GM19043 (cell line): ENCODE measurements around the gene PROZ.

Source experiments
- ATAC-seq: cut with Tn5 transposase; IDR thresholded peaks from one replicate; pipeline ENCODE4 v1.9.1; 2021; ENCODE audit warnings: low read depth; ENCODE audit not compliant: unreplicated experiment

The PROZ gene

DNA sequence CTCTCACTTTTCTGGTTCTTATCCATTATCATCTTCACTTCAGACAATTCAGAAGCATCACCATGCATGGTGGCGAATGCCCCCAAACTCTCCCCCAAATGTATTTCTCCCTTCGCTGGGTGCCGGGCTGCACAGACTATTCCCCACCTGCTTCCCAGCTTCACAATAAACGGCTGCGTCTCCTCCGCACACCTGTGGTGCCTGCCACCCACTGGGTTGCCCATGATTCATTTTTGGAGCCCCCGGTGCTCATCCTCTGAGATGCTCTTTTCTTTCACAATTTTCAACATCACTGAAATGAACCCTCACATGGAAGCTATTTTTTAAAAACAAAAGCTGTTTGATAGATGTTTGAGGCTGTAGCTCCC, 38.6 kb upstream of the PROZ start:
- ATAC-seq = no peak

DNA sequence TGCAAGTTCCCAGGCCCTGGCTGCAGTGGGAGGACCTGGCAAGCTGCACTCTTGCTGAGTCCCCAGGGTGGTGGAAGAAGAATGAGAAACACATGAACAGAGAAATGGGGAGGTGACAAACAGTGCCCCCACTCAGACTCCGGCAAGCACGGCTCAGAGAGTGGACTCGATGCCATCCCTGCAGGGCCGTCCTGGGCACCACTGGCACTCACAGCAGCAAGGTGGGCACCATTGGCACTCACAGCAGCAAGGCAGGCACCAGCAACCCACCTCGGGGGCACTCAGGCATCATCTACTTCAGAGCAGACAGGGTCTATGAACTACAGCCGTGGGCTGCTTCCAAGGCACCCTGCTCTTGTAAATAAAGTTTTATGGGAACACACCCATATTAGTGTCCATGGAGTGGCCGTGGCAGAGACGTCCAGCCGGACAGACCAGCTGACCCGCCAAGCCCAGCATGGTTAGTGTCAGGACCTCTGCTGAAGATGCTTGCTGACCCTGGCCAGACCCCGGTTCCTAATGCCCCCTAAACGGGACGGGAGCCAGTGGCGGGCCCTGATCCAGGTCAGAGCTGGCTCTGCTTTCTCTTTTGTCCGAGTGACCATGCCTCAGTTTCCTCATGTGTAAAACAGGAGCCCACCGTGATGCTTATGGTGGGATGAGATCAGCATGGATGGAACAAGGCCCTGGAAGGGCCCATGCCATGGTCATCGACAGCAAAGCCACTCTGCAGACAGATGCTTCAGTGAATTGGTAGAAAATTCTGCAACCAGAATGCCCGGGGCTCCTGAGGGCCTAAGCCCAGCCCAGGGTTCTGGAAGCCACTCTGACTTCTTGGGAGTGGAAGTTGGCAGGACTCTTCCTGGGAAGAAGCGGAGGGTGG, 37.9 kb upstream of the PROZ start:
- no peak for ATAC-seq

DNA sequence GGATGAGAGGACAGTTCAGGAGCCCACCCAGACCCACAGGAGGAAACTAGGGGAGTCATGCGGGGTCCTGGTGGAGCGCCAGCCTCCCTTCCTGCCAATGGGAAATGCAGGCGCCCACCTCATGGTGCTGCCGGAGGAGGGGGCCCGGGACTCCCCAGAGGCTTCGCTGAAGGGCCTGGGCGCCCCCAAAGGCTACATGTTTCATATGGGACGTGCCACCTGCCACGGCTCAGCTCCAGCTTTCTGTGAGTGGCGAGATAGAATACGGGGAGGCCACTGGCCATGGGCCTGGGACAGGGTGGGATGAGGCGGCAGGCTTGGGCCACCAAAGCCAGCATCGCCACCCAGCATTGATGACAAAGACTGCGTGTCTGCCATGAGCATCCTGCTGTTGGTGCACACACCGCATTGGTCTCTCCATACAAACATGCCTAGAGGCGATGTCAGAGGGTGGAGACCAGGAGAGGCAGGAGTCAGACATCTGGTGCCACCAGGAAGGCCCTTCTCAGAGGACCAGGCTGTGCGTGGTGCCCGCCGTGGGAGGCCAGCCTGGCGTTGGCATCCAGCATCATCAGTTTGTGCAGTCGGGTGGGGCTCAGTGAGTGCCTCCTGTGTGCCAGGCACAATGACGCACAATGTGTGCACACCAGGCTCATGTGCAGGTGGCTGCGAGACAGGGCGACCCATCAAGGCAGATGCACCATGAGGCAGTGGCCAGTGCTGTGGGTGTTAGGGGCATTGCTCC, 37.1 kb upstream of the PROZ start:
- no peak for ATAC-seq

DNA sequence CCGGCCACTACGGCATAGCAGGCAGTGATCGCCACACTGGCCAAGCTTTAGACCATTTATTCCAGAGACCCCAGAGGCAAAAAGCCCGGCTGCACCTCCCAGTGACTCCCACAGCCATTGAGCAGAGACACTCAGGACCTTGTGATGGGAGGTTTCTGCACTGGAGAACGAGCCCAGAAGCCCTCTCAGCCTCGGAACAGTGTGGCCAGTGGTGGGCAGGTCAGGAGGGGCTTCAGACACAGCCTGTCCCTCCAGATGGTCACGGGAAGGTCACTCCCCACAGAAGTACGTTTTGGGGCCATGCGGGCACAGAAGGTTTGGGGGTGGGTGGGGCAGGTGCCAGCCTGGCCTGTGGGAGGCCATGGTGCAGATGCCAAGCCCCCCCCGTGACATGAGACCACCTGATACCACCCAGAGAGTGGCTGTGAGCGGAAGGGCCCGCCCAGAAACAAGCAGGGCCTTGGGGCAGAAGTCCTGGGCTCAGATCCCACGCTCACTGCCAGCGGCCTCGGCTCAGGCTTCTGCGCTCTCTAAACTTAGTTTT, 36.4 kb upstream of the PROZ start:
- no peak for ATAC-seq

DNA sequence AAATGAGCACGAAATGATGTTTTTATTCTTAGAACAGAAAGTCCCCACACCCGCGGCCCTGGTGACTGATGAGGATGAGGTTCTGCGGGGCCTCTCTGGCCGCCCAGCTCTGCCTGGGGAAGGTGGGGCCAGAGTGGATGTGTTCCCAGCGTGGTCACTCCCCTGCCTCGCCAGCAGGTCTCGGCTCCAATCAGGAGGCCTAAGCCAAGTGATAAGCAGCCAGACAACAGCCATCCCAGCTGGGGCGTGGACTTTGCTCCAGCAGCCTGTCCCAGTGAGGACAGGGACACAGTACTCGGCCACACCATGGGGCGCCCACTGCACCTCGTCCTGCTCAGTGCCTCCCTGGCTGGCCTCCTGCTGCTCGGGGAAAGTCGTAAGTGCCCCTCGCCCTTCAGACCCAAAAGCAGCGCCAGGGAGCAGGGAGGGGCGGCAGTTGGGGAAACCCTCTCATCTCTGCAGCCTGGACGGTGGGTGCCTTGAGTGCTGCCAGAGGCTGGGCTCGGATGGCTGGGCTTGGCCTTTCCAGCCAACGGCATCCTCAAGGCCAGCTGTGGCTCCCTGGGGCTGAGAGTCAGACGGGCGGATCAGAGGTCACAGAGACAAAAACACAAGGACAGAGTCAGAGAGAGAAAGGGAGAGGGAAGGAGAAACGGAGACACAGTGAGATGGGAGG, 35.8 kb upstream of the PROZ start, which contains the start of gene F10:
TSS of gene F10 (plus strand) at position 250 of the 676 bp plus-strand sequence. CDS start at position 307, 57 bp downstream.
- no peak for ATAC-seq

DNA sequence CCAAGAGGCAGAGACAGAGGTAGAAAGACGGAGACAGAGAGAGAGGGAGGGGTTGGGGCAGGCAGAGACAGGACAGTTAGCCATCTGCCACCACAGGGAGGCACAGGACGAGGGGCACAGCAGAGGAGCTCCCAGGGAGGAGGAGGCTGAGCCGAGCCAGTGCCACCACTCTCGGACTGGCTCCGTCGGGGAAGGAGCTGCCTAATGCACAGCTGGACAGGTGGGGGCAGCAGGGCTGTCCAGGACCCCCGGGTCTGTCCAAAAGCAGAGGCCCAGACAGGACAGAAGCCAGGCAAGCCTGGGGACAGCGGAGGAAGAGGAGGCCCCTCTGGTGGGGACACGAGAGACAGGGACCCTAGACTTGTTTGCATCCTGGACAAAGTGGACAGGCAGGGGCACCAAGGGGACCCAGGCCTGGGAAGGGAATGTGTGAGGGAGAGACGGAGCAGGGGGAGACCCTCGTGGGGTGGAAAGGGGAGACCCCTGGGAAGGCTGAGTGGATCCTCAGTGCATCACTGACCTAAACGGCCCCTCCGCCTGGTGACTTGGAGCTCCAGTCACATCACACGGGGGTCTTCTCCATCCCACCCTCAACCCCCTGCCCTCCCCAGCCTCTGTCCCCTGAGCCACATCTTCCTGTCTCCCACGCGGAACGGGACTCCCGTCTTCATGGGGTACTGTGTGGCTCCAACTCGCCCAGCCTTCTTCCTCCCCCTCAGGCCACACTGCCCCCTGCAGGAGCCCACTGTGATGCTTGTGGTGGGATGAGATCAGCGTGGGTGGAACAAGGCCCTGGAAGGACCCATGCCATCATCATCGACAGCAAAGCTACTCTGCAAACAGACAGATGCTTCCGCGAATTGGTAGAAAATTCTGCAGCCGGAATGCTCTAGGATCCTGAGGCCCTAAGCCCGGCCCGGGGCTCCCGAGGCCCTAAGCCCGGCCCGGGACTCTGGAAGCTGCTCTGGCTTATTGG, 34.9 kb upstream of the PROZ start:
- ATAC-seq = no peak

DNA sequence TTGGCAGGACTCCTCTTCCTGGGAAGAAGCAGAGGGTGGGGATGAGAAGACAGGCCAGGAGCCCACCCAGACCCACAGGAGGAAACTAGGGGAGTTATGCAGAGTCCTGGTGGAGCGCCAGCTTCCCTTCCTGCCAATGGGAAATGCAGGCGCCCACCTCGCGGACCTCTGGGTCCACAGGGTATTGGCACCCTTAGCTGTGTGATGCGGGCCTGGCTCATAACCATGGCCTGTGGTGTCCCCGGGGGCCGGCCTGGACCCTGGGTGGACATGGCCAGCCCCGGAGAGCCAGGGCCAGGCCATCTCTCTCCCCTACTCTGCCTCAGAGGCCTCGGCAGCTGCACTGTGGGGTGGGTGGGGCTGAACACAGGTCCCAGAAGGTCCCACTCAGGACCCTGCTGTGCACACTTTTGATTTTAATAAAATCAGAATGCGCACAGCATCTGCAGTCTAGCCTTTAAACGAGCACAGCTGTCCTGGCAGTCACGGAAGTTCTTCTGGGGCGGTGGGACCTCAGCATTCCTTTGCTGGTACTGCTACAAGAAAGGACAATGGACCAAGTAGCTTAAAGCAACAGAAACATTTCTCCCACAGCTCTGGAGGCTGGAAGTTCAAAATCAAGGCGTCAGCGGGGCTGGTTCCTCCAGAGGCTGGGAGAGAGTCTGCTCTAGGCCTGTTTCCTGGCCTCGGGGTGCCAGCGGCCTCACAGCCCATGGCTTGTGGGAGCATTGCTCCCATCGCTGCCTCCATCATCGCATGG, 34.1 kb upstream of the PROZ start:
- no peak for ATAC-seq

DNA sequence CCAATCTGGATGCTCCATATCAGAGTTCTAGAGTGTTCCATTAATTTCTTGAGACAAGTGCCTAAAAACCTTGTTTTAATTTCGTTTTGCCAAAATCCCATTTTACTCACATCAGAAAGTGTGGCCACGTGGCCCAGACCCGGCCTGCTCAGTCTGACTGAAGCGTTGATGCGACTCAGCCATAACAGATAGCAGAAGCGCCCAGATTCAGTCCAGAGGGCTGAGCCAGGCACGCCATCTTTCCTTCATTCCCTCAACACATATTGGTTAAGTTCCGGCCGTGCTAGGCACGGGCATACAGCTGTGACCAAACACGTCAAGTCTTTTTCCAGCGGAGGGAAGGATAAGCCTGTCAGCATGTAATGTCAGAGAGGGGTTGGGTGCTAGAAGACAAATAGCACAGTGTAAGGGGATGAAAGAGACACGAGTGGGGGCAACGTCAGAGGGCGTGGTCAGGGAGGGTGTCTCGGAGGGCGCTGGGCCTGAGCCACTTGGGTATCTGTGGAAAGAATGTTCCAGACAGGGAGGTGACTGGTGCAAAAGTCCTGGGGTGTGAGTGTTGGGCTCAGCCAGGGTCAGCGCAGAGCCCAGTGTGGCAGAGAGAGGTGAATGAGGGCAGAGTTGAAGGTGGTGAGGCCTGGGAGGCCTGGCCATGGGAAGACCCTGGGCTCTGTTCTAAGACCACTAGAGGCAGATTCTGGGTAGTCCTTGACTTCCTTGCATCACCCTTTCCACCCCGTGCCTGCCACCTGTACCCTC, 32.8 kb upstream of the PROZ start:
- ATAC-seq = no peak

DNA sequence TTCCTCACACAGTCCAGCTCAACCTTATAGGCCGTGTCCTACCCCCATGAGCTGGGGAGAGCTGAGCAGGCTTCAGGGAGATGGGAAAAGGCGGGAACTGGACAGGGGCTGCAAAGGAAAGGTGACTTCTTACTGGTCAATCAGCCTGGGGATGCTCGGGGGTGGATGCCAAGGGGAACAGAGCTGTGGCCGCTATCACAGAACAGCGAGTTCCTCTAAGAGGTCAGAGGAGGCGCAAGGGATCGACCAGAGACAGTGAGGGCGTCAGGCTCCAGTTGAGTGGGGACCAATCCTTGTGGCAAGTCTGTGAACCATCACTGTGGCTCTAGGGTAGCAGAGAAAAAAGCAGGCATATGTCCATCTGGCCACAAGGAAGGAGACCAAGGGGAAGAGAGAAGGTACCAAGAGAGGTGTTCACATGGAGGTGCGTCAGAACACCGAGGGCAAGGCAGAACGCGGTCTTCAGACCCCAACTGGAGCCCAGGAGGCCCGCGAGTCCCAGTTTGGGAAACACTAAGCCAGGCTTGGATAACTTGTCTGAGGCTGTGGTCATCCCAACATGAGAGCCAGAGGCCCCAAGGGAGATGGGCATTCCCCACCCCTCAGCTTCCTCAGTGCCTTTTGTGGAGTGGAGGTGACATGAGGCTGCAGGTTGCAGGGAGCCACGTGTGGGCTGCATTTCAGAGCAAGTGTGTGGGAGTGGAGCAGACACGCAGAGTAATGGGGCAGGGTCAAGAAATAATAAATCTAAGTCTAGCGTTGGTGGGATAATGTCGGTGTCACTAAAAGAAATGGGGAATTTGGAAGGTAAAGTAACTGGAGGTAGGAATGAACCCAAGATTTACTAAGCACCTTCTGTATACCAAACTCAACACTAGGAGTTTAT, 31.9 kb upstream of the PROZ start:
- no peak for ATAC-seq

DNA sequence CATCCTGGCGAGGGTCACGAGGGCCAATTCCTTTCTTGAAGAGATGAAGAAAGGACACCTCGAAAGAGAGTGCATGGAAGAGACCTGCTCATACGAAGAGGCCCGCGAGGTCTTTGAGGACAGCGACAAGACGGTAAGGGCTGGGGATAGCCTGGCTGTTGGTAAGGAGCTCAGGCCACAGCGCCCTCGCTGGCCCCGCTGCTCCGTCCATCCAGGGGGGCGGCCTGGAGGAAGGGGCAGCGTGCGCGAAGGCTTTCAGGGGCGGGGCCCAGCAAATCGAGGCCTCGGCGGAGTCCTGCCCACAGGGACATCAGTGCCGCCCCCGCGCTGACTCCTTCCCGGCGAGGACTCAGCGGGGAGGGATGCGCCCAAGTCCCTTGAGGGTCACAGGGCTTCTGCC, 29.0 kb upstream of the PROZ start:
- no peak for ATAC-seq

DNA sequence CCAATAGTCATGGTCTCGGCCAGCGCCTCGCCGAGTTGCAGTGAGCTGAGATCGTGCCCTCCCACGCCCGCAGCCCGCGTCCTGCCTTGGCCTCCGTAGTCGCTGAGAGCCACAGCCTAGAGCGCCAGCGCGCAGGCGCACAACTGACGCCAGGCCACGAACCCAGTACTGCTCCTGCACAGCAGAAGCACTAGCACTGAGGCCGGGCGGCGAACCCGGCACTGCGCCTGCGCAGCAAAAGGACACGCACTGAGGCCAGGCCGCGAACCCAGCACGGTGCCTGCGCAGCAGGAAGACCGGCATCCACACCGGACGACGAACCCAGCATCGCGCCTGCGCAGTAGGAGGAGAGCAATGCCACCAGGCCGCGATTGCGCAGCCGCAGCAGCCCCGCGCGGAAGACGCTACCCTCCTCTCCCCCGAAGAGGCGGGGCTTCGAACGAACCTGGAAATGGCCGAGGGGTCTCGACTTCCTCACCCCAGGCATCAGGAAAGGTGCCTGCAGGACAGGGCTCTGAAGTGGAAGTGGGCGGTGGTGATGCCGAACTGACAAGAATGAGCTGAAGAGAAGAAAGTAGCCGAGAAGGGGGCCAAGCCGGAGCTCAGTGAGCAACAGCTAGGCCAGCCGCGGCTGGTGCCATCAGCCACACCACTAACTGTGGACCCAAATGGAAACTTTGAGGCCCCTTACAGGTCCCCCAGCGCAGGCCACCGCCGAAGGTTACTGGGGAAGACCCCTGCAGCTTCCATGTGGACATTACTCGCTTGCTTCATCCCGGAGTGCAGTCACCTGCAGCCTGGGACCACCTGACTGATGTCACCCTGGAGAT, 28.3 kb upstream of the PROZ start:
- no peak for ATAC-seq

DNA sequence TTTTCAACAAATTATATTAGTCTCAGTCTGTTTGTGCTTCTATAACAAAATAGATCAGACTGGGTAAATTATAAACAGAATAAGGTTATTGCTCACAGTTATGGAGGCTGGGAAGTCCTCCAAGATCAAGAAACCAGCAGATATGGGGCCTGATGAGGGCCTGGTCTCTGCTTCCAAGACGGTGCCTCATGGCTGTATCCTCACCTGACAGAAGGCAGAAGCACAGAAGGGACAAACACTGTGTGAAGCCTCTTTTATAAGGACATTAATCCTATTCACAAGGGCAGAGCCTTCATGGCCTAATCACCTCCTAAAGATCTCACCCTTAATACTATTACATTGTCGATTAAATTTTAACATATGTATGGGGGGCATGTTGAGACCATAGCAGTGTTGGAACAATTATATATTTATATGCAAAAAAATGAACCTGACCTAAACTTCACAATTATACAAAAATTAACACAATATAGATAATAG, 23.1 kb upstream of the PROZ start:
- no peak for ATAC-seq

DNA sequence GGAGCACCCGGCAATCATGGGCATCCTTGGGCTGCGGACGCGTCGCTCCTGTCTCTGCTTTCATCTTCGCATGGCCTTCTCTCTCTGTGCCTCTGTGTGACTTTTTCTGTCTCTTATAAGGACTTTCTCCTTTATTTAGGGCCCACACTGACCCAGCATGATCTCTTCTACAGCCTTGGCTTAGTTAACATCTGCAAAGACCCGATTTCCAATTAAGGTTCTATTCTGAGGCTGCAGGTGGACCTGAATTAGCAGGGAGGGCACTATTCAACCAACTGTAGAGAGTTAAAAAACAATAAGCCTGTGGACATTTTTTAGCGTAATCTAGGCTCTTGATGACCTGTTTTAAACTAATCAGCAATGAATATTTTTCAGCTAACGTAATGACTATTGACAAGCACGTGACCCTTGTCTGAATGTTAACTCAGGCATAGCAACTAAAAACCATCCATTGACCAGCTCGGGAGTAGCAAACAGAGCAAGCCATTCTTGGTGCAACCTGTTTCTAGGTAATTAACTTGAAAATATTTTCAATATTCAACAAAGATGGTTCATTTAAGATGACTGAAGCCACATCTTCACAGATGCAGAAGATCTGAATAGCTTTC, 20.7 kb upstream of the PROZ start:
- ATAC-seq = no peak

DNA sequence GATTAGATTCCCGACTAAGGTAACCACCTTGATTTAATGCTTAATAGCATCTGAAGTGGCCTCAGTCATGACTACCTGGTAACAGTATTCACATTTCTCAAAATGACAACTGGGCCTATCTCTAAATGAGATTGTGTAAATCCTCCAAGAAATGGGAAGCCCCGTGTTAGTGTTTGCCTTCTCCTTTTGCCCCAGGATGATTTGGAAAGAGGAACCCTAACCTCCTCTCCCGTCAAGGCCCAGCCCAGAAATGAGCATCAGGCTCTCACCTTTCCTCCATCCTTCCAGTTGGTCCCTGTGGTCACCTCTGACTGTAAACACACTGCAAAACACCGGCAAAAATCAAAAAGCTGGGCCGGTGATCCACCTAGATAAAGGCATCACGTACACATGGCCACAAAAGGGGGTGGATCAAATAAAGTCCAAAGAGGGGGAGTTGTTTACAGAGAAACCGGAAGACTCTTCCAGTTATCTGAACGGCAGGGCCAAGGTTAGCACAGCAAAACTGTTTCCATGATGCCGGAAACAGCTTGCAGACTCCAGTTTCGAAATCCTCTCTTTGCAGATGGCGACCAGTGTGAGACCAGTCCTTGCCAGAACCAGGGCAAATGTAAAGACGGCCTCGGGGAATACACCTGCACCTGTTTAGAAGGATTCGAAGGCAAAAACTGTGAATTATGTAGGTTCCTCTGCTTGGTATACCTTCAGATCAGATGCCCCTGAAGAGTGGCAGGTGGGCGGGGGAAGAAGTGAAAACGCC, 19.5 kb upstream of the PROZ start:
- ATAC-seq = no peak

DNA sequence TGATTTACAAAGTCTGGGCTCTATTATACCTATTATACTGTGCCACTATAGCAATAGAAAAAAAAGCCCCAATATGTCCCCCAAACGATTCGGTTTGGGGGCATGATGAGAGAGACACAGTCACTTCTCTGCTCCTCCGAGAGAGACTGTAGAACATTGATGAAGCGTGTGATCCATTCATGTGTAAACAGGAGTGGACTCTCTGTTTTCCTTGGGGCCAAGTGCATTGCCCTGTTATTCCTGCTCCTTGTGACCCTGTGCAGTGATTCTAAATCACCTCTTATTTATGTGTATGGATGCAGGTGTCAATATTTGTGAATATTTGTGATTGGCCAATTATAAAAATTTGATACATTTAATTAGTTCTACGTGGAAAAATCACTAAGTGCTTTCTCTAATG, 18.9 kb upstream of the PROZ start:
- ATAC-seq = no peak
